Endothelial cell of umbilical vein (primary cell): ENCODE results near the gene ACO2.

Experiments
- EZH2 ChIP-seq: IDR thresholded peaks from 2 replicates; pipeline ENCODE4 v1.6.1; 2012; ENCODE audit warnings: borderline replicate concordance, low read depth, mild to moderate bottlenecking, moderate library complexity, low read length, inconsistent platforms; ENCODE audit not compliant: severe bottlenecking
- FOS ChIP-seq: IDR thresholded peaks from 2 replicates; pipeline ENCODE4 v1.6.1; 2011; ENCODE audit warnings: mild to moderate bottlenecking, low read length, moderate library complexity, borderline replicate concordance; ENCODE audit not compliant: insufficient read depth
- JUN ChIP-seq: IDR thresholded peaks from 2 replicates; pipeline ENCODE4 v1.6.1; 2011; ENCODE audit warnings: borderline replicate concordance, low read depth; ENCODE audit not compliant: insufficient read length, insufficient read depth
- MYC ChIP-seq: IDR thresholded peaks from one replicate; pipeline ENCODE4 v1.6.1; 2011; ENCODE audit warnings: mild to moderate bottlenecking, low read depth, low read length
- POLR2A ChIP-seq: IDR thresholded peaks from 2 replicates; pipeline ENCODE4 v1.6.1; 2012; ENCODE audit warnings: low read depth, mild to moderate bottlenecking, control low read depth, low read length
- POLR2AphosphoS5 ChIP-seq: IDR thresholded peaks from 2 replicates; pipeline ENCODE4 v1.6.1; 2012; ENCODE audit warnings: low read depth, mild to moderate bottlenecking, control low read depth, low read length, moderate library complexity; ENCODE audit not compliant: insufficient read depth
- TF ChIP-seq, protein P1 (sequence below): IDR thresholded peaks from 2 replicates; pipeline ENCODE4 v1.6.1; 2011; ENCODE audit not compliant: insufficient read depth, insufficient read length
- TF ChIP-seq, protein P2 (sequence below), 2 donors: IDR thresholded peaks; 1 replicate in 1 of 2; 2 replicates in 1 of 2; pipeline ENCODE4 v1.5.1; 2011; ENCODE audit warnings: low read length in 2 of 2, mild to moderate bottlenecking in 2 of 2, moderate library complexity in 2 of 2, control low read depth in 1 of 2, inconsistent platforms in 1 of 2, low read depth in 1 of 2; ENCODE audit not compliant: insufficient read depth in 1 of 2; ENCODE audit errors: extremely low read depth in 1 of 2

DNA sequence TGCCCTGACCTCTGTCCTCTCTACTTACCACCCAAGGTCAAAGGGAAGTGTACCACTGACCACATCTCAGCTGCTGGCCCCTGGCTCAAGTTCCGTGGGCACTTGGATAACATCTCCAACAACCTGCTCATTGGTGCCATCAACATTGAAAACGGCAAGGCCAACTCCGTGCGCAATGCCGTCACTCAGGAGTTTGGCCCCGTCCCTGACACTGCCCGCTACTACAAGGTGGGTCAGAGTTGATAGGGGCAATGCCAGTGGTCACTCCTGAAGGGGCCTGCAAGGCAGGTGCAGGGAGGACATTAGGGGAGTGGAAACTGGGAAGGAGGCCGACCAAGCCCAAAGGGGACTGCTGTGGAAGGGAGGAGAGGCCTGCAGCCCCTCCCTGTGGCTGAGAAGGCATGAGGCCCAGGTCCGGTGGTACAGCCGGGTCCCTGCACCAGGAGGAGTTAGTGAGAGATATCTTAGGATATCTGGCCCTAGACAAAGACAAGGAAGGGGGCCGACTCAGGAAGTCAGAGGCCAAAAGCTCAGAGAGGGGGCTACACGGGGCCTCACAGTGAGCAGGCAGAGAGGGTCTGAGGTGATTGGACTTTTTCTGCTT, 57.4 kb downstream of the ACO2 start:
- TF ChIP-seq POLR2A (no peak), FOS (no peak), POLR2AphosphoS5 (peak; percentile 23), MYC (no peak), EZH2 (no peak), JUN (no peak)
- TF ChIP-seq, protein P1, sequence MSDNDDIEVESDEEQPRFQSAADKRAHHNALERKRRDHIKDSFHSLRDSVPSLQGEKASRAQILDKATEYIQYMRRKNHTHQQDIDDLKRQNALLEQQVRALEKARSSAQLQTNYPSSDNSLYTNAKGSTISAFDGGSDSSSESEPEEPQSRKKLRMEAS: no peak
- TF ChIP-seq, protein P2, sequence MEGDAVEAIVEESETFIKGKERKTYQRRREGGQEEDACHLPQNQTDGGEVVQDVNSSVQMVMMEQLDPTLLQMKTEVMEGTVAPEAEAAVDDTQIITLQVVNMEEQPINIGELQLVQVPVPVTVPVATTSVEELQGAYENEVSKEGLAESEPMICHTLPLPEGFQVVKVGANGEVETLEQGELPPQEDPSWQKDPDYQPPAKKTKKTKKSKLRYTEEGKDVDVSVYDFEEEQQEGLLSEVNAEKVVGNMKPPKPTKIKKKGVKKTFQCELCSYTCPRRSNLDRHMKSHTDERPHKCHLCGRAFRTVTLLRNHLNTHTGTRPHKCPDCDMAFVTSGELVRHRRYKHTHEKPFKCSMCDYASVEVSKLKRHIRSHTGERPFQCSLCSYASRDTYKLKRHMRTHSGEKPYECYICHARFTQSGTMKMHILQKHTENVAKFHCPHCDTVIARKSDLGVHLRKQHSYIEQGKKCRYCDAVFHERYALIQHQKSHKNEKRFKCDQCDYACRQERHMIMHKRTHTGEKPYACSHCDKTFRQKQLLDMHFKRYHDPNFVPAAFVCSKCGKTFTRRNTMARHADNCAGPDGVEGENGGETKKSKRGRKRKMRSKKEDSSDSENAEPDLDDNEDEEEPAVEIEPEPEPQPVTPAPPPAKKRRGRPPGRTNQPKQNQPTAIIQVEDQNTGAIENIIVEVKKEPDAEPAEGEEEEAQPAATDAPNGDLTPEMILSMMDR (IDR thresholded peaks at IDR 0.05; ENCODE audit: extremely low read depth in 1 of 2, insufficient read depth in 1 of 2, low read depth in 1 of 2, low read length in 2 of 2): no peak
